PC-3 (cell line): Measurements from ENCODE around the gene IFNGR1. TPM values are rescaled to one million over a fixed set of nuclear protein-coding genes. Genes with fewer than 3 reads are reported as not detected.

Source experiments
- ATAC-seq: fragments of 200-7000 bp; cut with Tn5 transposase; 2 replicates; pipeline ENCODE4 v1.9.1; 2020; ENCODE audit warnings: mild to moderate bottlenecking, moderate library complexity
- BruUV-seq: library from RNA; stranded (reverse); fragments of 400-500 nt; replicated peaks from 2 replicates; lab custom pipeline; 2021; lab: Mats Ljungman, UMichigan
- CTCF ChIA-PET: fragments of 300-600 bp; sonication (Branson Sonifier 250); formaldehyde crosslinking; loops from one replicate; lab custom pipeline; 2022; ENCODE audit warnings: antibody characterized with exemption; lab: Charles Lee
- POLR2A ChIA-PET: fragments of 300-600 bp; sonication (Branson Sonifier 250); formaldehyde crosslinking; loops from one replicate; lab custom pipeline; 2022; ENCODE audit warnings: antibody characterized with exemption; ENCODE audit not compliant: unreplicated experiment; lab: Charles Lee
- DNase-seq: peaks from one replicate; pipeline ENCODE4 v3.0.0-alpha.2; 2015
- H2AFZ ChIP-seq: fragments of 300-600 bp; sonication (generic); 2 replicates; pipeline ENCODE4 v1.6.0; 2016; ENCODE audit warnings: antibody characterized with exemption, low read length
- H3F3A ChIP-seq: fragments of 300-600 bp; sonication (generic); one replicate; pipeline ENCODE4 v1.6.0; 2017; ENCODE audit warnings: antibody characterized with exemption, low read length, control low read depth, mild to moderate bottlenecking; ENCODE audit not compliant: unreplicated experiment
- H3K27ac ChIP-seq: fragments of 300-600 bp; sonication (generic); 2 replicates; pipeline ENCODE4 v1.5.1; 2016; ENCODE audit warnings: mild to moderate bottlenecking, low read length
- H3K27me3 ChIP-seq: fragments of 300-600 bp; sonication (generic); 2 replicates; pipeline ENCODE4 v1.6.1; 2016; ENCODE audit warnings: low read length, mixed read lengths
- H3K36me3 ChIP-seq: fragments of 300-600 bp; sonication (generic); 2 replicates; pipeline ENCODE4 v1.6.1; 2016; ENCODE audit warnings: low read depth, mixed run types, low read length, mixed read lengths
- H3K4me1 ChIP-seq: fragments of 300-600 bp; sonication (generic); 2 replicates; pipeline ENCODE4 v1.5.1; 2016; ENCODE audit warnings: low read length; ENCODE audit not compliant: insufficient read depth
- H3K4me2 ChIP-seq: fragments of 300-600 bp; sonication (generic); 2 replicates; pipeline ENCODE4 v1.6.0; 2016; ENCODE audit warnings: low read length
- H3K4me3 ChIP-seq: fragments of 300-600 bp; sonication (generic); 2 replicates; pipeline ENCODE4 v1.5.1; 2016; ENCODE audit warnings: mild to moderate bottlenecking, low read length, mixed read lengths
- H3K79me2 ChIP-seq: fragments of 300-600 bp; sonication (generic); 2 replicates; pipeline ENCODE4 v1.6.1; 2017; ENCODE audit warnings: low read length, mixed read lengths
- H3K9ac ChIP-seq: fragments of 300-600 bp; sonication (generic); 2 replicates; pipeline ENCODE4 v1.6.0; 2016; ENCODE audit warnings: mild to moderate bottlenecking, low read length
- H3K9me2 ChIP-seq: fragments of 300-600 bp; sonication (generic); replicated peaks from 2 replicates; pipeline ENCODE4 v1.6.1; 2016; ENCODE audit warnings: mixed run types, low read length, mixed read lengths
- H3K9me3 ChIP-seq: fragments of 300-600 bp; sonication (generic); 2 replicates; pipeline ENCODE4 v1.6.1; 2016; ENCODE audit warnings: low read length, mixed read lengths
- H4K20me1 ChIP-seq: fragments of 300-600 bp; sonication (generic); 2 replicates; pipeline ENCODE4 v1.6.1; 2016; ENCODE audit warnings: low read length, mixed read lengths
- CTCF ChIP-seq: fragments of 300-600 bp; sonication (generic); conservative IDR thresholded peaks from 2 replicates; pipeline ENCODE4 v1.5.1; 2017; ENCODE audit warnings: antibody characterized with exemption, low read depth, mild to moderate bottlenecking, low read length
- EZH2 ChIP-seq: fragments of 300-600 bp; sonication (generic); IDR thresholded peaks from one replicate; pipeline ENCODE4 v1.6.1; 2017; ENCODE audit warnings: antibody characterized with exemption, mild to moderate bottlenecking, low read length; ENCODE audit not compliant: unreplicated experiment
- EZH2phosphoT487 ChIP-seq: fragments of 300-600 bp; sonication (generic); IDR thresholded peaks from 2 replicates; pipeline ENCODE4 v1.6.1; 2018; ENCODE audit warnings: mild to moderate bottlenecking, antibody characterized with exemption, low read length, borderline replicate concordance
- intact Hi-C: fragments of 100-400 bp; cut with micrococcal nuclease; formaldehyde crosslinking; loops from 2 replicates; pipeline ENCODE4 v1.9.0; 2023
- total RNA-seq: library from RNA; depleted of rRNA; stranded (reverse); fragments of >200 nt; gene quantifications from 2 replicates; pipeline ENCODE4 v1.2.3, GENCODE V29; 2014

Gene IFNGR1
- total RNA-seq, 1 experiment from 2014 or later = 24.6 TPM

- POLR2A ChIA-PET = no interaction called here
- peak overlapping the region; percentile 86 for H2AFZ ChIP-seq
- no peaks in the 10 kb centered on the region for H3K9me3 ChIP-seq
- H3K36me3 ChIP-seq = no peaks in the 10 kb centered on the region
- ATAC-seq = no peak; the same call in 1 of the 2 replicates
- no peaks in the 10 kb centered on the region for H3F3A ChIP-seq
- peaks cover 44% of the 10 kb centered on the region for H3K79me2 ChIP-seq
- no peak for TF ChIP-seq EZH2phosphoT487
- no peak for TF ChIP-seq CTCF
- no peak for TF ChIP-seq EZH2
- peak overlapping the region; percentile 34 for H3K27ac ChIP-seq
- DNase-seq = no peak
- no TSS peak for BruUV-seq
- peak overlapping the region; percentile 99 for H3K9ac ChIP-seq
- CTCF ChIA-PET = interaction anchor here (0.7 kb wide), 1 partner anchor 16 kb away, joined by 3 read pairs; no protein-coding TSS in a partner anchor
- H3K4me3 ChIP-seq = peak overlapping the region; percentile 99
- H3K27me3 ChIP-seq = no peaks in the 10 kb centered on the region
- H3K9me2 ChIP-seq = no peaks in the 10 kb centered on the region
- intact Hi-C loops = loop anchor here (5.0 kb wide), 1 partner anchor 43 kb away; no protein-coding TSS in a partner anchor
- peaks cover 41% of the 10 kb centered on the region for H3K4me1 ChIP-seq
- H3K4me2 ChIP-seq = peak overlapping the region; percentile 76
- H4K20me1 ChIP-seq = no peaks in the 10 kb centered on the region; the same call in 1 of the 2 replicates
Measured at GRCh38 chr6:137219664-137220252, 573 bp upstream of the IFNGR1 start.

GRCh38 chr6:137218473-137218916, 690 bp downstream of the IFNGR1 start:
- Histone ChIP-seq H3K9me2 (no peaks in the 10 kb centered on the region), H3F3A (no peaks in the 10 kb centered on the region), H3K4me2 (peak overlapping the region; percentile 76), H3K27ac (peak overlapping the region; percentile 91), H3K36me3 (no peaks in the 10 kb centered on the region), H4K20me1 (no peaks in the 10 kb centered on the region; the same call in 1 of the 2 replicates), H3K9ac (peak overlapping the region; percentile 99), H3K79me2 (peaks cover 56% of the 10 kb centered on the region), H2AFZ (peak overlapping the region; percentile 86), H3K9me3 (no peaks in the 10 kb centered on the region), H3K27me3 (no peaks in the 10 kb centered on the region), H3K4me1 (peaks cover 34% of the 10 kb centered on the region), H3K4me3 (peak overlapping the region; percentile 99)
- intact Hi-C loops = loop anchor here (5.0 kb wide), 1 partner anchor 44 kb away; no protein-coding TSS in a partner anchor
- ChIA-PET CTCF (interaction anchor here (1.1 kb wide), 1 partner anchor 124 kb away, joined by 4 read pairs; no protein-coding TSS in a partner anchor), POLR2A (no interaction called here)
- no peak for TF ChIP-seq CTCF
- no peak for TF ChIP-seq EZH2phosphoT487
- TF ChIP-seq EZH2 = no peak
- no TSS peak for BruUV-seq
- peak; percentile 60 for DNase-seq
- ATAC-seq = peak; percentile 43
